MCF 10A (cell line): Measurements from ENCODE around the gene TAGAP. TPM values are rescaled to one million over a fixed set of nuclear protein-coding genes. Genes with fewer than 3 reads are reported as not detected.

ENCODE experiments used
- BruUV-seq: library from RNA; stranded (reverse); fragments of 400-500 nt; replicated peaks from 2 replicates; lab custom pipeline; 2021; lab: Mats Ljungman, UMichigan
- CTCF ChIA-PET: fragments of 300-600 bp; sonication (Branson Sonifier 250); formaldehyde crosslinking; extraction: SDS; loops from one replicate; lab custom pipeline; 2021; ENCODE audit warnings: antibody characterized with exemption, inconsistent platforms; lab: Yijun Ruan, JAX
- POLR2A ChIA-PET: fragments of 300-600, 350-650 bp; sonication (Branson Sonifier 250); formaldehyde crosslinking; extraction: SDS; loops from one replicate; lab custom pipeline; 2020; ENCODE audit warnings: antibody characterized with exemption, inconsistent platforms; lab: Yijun Ruan, JAX
- DNase-seq: peaks from one replicate; pipeline ENCODE4 v3.0.0-alpha.2; 2018; ENCODE audit not compliant: unreplicated experiment
- H3K27ac Mint-ChIP-seq: one replicate; pipeline ENCODE4 v1.8.0; 2022; ENCODE audit warnings: mild to moderate bottlenecking, low read depth, mixed read lengths; ENCODE audit not compliant: unreplicated experiment
- H3K27me3 Mint-ChIP-seq: one replicate; pipeline ENCODE4 v1.8.0; 2022; ENCODE audit warnings: mixed read lengths; ENCODE audit not compliant: insufficient read depth, unreplicated experiment
- H3K36me3 Mint-ChIP-seq: one replicate; pipeline ENCODE4 v1.8.0; 2022; ENCODE audit warnings: mild to moderate bottlenecking, moderate library complexity, mixed read lengths; ENCODE audit not compliant: insufficient read depth, unreplicated experiment
- H3K4me1 Mint-ChIP-seq: one replicate; pipeline ENCODE4 v1.8.0; 2022; ENCODE audit warnings: mixed read lengths; ENCODE audit not compliant: insufficient read depth, unreplicated experiment
- H3K4me3 Mint-ChIP-seq: one replicate; pipeline ENCODE4 v1.8.0; 2022; ENCODE audit warnings: mild to moderate bottlenecking, moderate library complexity, mixed read lengths; ENCODE audit not compliant: unreplicated experiment
- H3K9me3 Mint-ChIP-seq: one replicate; pipeline ENCODE4 v1.8.0; 2022; ENCODE audit warnings: mixed read lengths; ENCODE audit not compliant: unreplicated experiment
- intact Hi-C: fragments of 100-400 bp; cut with micrococcal nuclease; formaldehyde crosslinking; loops from 2 replicates; pipeline ENCODE4 v1.14.1; 2022
- total RNA-seq: library from RNA; stranded (reverse); gene quantifications from 2 replicates; pipeline ENCODE4 v1.2.3, GENCODE V29; 2022
- TF ChIP-seq, protein P1 (sequence below): fragments of 200-600 bp; IDR thresholded peaks from one replicate; pipeline ENCODE4 v1.8.0; 2022; ENCODE audit warnings: antibody characterized with exemption, mild to moderate bottlenecking; ENCODE audit not compliant: unreplicated experiment

The TAGAP gene
- total RNA-seq, 1 experiment from 2014 or later, result not detected

DNA sequence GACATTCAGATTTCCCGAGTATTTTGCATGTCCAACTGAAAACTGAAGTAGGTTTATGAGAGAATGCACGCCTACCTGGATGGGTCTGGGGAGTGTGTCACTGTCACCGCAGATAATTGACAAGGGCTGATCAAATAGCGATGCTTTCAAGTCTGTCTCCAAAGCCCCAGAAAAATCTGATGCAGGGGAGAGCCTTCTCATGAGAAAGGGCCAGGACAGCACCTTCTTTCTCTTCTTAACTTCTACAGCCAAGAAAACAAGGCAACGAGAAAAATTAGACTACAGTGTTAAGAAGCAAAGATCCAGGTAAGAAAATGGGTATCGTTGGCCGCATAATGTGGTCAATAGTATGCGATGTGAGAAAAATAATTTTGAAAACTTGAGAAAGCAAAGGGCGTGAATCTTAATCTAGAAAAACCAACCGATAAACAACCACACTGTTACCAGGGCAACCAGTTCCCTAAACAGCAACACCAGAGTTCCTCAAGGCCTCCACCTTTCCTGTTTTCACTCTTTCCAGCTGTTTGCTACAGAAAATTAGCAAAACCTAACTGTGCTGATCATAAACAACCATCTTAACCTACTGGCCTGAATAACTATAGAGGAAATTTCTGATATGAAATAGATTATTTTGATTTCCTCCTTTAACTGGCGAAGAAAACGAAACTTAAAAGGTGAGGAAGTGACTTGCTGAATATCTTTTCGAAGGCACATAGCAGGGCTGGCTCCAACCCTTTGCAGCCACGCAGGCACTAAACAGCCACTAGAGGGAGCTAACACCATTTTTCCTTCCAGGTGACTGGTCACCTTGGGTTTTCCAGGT, 2.6 kb downstream of the TAGAP start:
- intact Hi-C loops, result loop anchor here (1.0 kb wide), 3 partner anchors 34 to 92 kb away; no protein-coding TSS in a partner anchor
- H3K4me3 Mint-ChIP-seq, result no peak overlapping the region

GRCh38 chr6:159041181-159041580, 3.6 kb downstream of the TAGAP start:
- H3K4me1 Mint-ChIP-seq, result peaks cover 21% of the 10 kb centered on the region
- TF ChIP-seq, protein P1, sequence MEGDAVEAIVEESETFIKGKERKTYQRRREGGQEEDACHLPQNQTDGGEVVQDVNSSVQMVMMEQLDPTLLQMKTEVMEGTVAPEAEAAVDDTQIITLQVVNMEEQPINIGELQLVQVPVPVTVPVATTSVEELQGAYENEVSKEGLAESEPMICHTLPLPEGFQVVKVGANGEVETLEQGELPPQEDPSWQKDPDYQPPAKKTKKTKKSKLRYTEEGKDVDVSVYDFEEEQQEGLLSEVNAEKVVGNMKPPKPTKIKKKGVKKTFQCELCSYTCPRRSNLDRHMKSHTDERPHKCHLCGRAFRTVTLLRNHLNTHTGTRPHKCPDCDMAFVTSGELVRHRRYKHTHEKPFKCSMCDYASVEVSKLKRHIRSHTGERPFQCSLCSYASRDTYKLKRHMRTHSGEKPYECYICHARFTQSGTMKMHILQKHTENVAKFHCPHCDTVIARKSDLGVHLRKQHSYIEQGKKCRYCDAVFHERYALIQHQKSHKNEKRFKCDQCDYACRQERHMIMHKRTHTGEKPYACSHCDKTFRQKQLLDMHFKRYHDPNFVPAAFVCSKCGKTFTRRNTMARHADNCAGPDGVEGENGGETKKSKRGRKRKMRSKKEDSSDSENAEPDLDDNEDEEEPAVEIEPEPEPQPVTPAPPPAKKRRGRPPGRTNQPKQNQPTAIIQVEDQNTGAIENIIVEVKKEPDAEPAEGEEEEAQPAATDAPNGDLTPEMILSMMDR, result no peak
- intact Hi-C loops, result no loop called here
- POLR2A ChIA-PET, result interaction anchor here (2.1 kb wide), 1 partner anchor 93 kb away, joined by 7 read pairs; no protein-coding TSS in a partner anchor
- H3K9me3 Mint-ChIP-seq, result no peaks in the 10 kb centered on the region
- no TSS peak for BruUV-seq
- H3K27ac Mint-ChIP-seq, result no peak overlapping the region
- CTCF ChIA-PET, result interaction anchor here (0.8 to 10.0 kb wide), 16 partner anchors 9 to 614 kb away, joined by 3 to 128 read pairs (median 6); no protein-coding TSS in a partner anchor
- no peak for DNase-seq
- peaks cover 16% of the 10 kb centered on the region for H3K27me3 Mint-ChIP-seq
- no peaks in the 10 kb centered on the region for H3K36me3 Mint-ChIP-seq
- no peak overlapping the region for H3K4me3 Mint-ChIP-seq

More for the DNA sequence above, 2.6 kb downstream of the TAGAP start:
- Mint-ChIP-seq H3K27me3 (peaks cover 19% of the 10 kb centered on the region), H3K27ac (no peak overlapping the region), H3K9me3 (no peaks in the 10 kb centered on the region), H3K4me1 (peaks cover 21% of the 10 kb centered on the region), H3K36me3 (no peaks in the 10 kb centered on the region)
- ChIA-PET POLR2A (interaction anchor here (0.5 to 2.5 kb wide), 3 partner anchors 62 to 346 kb away, joined by 3 to 8 read pairs (median 7); no protein-coding TSS in a partner anchor), CTCF (interaction anchor here (0.6 to 10.0 kb wide), 20 partner anchors 8 to 614 kb away, joined by 3 to 128 read pairs (median 4); no protein-coding TSS in a partner anchor)
- peak; percentile 85 for DNase-seq
- BruUV-seq, result no TSS peak
- TF ChIP-seq, protein P1, result peak; percentile 81

DNA sequence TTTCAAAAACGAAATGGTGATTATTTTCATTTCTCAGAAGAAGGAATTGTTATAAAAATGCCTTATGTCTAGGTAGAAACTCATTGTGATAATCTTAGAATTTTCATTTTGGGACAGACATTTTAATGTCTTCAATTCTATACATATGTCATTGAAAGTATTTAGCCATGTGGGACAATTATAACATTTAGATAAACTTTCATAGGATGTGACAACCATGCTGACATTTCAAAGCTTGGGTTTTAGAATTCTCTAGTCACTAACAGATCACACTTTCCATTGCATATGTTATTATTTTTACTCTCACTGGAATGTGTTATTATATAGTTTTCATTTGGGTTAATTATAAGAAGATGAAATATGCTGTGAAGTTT, 4.9 kb downstream of the TAGAP start:
- peak overlapping the region; percentile 65 for H3K27ac Mint-ChIP-seq
- CTCF ChIA-PET, result interaction anchor here (0.8 to 10.0 kb wide), 10 partner anchors 12 to 96 kb away, joined by 3 to 128 read pairs (median 4); partner anchors contain the start of gene RSPH3
- no peak overlapping the region for H3K4me3 Mint-ChIP-seq
- H3K4me1 Mint-ChIP-seq, result peaks cover 21% of the 10 kb centered on the region
- no TSS peak for BruUV-seq
- peaks cover 3% of the 10 kb centered on the region for H3K27me3 Mint-ChIP-seq
- DNase-seq, result no peak
- no peaks in the 10 kb centered on the region for H3K9me3 Mint-ChIP-seq
- H3K36me3 Mint-ChIP-seq, result no peaks in the 10 kb centered on the region
- TF ChIP-seq, protein P1, result no peak
- intact Hi-C loops, result no loop called here
- POLR2A ChIA-PET, result interaction anchor here (0.6 to 1.8 kb wide), 7 partner anchors 10 to 749 kb away, joined by 3 to 9 read pairs (median 4); partner anchors contain the start of genes RSPH3 and TCP1
